Tibial nerve (tissue), 4 donors: ENCODE data around the gene SAXO1.

ENCODE experiments used
- EP300 ChIP-seq, 2 donors: sonication (generic); formaldehyde crosslinking; IDR thresholded peaks; one replicate each; pipeline ENCODE4 v1.6.1; 2017; ENCODE audit warnings: antibody characterized with exemption in 2 of 2, mild to moderate bottlenecking in 1 of 2
- POLR2A ChIP-seq, 2 donors: fragments of 450-650 bp; IDR thresholded peaks; one replicate each; pipeline ENCODE4 v1.6.1; 2017; ENCODE audit warnings: antibody characterized with exemption in 2 of 2, mild to moderate bottlenecking in 2 of 2, moderate library complexity in 2 of 2
- TF ChIP-seq, protein P1 (sequence below), 5 experiments: fragments of 200-600 bp in 3 of 5; fragments of 450-650 bp in 2 of 5; sonication (generic) in 3 of 5; IDR thresholded peaks; one replicate each; pipeline ENCODE4 v1.5.1; 2016 to 2019; ENCODE audit warnings: antibody characterized with exemption in 5 of 5, mild to moderate bottlenecking in 3 of 5, moderate library complexity in 2 of 5

DNA sequence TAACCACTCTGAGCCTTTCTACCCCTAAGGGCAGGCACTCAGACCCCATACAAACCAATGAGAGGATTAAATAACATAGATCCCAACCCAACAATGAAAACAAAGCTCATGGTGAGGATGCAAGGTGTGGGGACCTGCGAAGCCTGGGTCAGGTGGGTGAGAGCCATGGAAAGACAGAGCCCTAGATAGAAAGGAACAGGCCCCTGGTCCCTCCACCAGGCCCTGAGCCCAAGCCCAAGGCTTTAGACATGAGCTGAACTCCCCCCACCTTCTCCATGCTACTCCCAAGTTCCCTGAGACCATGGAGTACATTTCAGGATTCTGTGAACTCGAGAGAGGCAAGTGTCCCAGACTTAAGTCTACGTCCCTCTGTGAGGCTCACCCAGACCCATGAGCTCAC, 106.5 kb downstream of the SAXO1 start:
- TF ChIP-seq, protein P1, sequence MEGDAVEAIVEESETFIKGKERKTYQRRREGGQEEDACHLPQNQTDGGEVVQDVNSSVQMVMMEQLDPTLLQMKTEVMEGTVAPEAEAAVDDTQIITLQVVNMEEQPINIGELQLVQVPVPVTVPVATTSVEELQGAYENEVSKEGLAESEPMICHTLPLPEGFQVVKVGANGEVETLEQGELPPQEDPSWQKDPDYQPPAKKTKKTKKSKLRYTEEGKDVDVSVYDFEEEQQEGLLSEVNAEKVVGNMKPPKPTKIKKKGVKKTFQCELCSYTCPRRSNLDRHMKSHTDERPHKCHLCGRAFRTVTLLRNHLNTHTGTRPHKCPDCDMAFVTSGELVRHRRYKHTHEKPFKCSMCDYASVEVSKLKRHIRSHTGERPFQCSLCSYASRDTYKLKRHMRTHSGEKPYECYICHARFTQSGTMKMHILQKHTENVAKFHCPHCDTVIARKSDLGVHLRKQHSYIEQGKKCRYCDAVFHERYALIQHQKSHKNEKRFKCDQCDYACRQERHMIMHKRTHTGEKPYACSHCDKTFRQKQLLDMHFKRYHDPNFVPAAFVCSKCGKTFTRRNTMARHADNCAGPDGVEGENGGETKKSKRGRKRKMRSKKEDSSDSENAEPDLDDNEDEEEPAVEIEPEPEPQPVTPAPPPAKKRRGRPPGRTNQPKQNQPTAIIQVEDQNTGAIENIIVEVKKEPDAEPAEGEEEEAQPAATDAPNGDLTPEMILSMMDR (IDR thresholded peaks at IDR 0.05), result no peak
- TF ChIP-seq POLR2A (IDR thresholded peaks at IDR 0.05) (no peak), EP300 (IDR thresholded peaks at IDR 0.05) (no peak)
